GM18511 (cell line): ENCODE measurements around the gene TAX1BP3.
"Not testable (repeated sequence)": the region's sequence is repeated elsewhere in the genome, so short reads cannot be mapped to it uniquely, and the experiment has no call there.

Experiments used
- ATAC-seq: cut with Tn5 transposase; IDR thresholded peaks from one replicate; pipeline ENCODE4 v1.9.1; 2021; ENCODE audit warnings: mild to moderate bottlenecking, moderate library complexity; ENCODE audit not compliant: unreplicated experiment

TAX1BP3 gene

GRCh38 chr17:3668279-3669084 lies at the start of gene TAX1BP3, which contains the start of gene EMC6:
TAX1BP3 (minus strand) TSS chr17:3668578; CDS start chr17:3668526, 52 bp downstream.
EMC6 (plus strand) TSS chr17:3668812; CDS start chr17:3669147, 335 bp downstream.
- ATAC-seq: peak; percentile 92

DNA sequence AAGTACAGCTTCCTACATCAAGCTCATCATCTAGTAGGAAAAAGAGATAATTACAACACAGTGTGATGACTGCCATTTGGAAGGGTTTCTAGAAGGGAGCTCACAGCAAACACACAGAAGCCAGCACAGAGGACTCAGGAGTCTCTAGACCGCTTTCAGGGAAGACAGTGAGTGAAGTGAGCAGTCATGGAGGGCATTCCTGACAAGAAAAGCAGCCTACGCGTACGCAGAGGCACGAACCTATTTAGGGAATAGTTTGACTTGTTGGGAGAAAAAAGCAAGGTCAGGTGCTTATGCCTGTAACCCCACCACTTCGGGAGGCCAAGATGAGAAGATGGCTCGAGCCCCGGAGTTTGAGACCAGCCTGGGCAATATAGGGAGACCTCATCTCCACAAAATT lies 46.9 kb upstream of the TAX1BP3 start:
- ATAC-seq: no peak

DNA sequence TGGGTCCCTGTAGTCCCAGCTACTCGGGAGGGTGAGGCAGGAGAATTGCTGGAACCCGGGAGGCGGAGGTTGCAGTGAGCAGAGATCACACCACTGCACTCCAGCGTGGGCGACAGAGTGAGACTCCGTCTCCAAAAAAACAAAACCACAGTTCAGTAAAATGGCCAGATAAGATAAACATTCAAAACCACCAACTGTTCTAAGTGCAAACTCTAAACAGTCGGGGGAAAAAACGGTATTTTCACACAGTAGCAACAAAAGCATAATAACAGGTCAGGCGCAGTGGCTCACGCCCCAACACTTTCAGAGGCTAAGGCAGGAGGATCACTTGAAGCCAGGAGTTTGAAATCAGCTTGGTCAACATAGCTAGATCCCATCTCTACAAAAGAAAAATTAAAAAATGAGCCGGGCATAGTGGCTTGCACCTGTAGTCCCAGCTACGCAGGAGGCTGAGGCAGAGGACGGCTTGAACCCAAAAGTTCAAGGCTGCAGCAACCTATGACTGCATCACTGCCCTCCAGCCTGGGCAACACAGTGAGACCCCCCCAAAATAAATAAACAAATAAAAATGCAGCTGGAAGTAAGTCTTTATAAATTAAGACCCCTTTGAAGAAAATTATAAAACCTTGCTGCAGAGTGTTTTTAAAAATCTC lies 44.6 kb upstream of the TAX1BP3 start:
- ATAC-seq: no peak

- ATAC-seq: peak; percentile 90
Measured at GRCh38 chr17:3710951-3711383, 42.6 kb upstream of the TAX1BP3 start.

DNA sequence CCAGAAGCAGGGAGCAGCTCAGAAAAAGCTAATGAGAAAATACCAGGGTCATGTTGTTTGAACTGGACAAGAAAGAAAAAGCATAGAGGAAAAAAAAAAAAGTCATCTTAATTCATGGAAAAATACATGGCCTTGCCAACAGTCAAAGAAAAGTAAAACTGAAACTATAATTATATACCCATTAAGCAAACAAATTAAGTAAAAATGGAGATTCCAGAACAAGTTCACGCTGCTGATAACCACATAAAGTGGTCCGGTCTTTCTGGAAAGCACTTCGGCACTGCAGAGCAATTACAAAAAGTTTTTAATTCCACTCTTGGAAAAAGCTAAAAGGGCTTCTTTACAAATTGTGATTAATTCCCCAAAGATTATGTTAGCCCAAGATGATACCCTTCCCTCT lies 40.0 kb upstream of the TAX1BP3 start:
- ATAC-seq: no peak

DNA sequence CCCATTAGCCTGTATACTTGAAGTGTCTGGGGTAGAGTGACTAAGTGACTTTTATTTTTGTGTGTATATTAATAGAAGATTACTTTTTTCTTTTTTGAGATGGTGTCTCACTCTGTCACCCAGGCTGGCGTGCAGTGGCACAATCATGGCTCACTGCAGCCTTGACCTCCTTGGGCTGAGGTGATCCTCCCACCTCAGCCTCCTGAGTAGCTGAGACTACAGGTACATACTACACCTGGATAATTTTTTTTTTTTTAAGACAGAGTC lies 37.3 kb upstream of the TAX1BP3 start:
- not testable (repeated sequence) for ATAC-seq

DNA sequence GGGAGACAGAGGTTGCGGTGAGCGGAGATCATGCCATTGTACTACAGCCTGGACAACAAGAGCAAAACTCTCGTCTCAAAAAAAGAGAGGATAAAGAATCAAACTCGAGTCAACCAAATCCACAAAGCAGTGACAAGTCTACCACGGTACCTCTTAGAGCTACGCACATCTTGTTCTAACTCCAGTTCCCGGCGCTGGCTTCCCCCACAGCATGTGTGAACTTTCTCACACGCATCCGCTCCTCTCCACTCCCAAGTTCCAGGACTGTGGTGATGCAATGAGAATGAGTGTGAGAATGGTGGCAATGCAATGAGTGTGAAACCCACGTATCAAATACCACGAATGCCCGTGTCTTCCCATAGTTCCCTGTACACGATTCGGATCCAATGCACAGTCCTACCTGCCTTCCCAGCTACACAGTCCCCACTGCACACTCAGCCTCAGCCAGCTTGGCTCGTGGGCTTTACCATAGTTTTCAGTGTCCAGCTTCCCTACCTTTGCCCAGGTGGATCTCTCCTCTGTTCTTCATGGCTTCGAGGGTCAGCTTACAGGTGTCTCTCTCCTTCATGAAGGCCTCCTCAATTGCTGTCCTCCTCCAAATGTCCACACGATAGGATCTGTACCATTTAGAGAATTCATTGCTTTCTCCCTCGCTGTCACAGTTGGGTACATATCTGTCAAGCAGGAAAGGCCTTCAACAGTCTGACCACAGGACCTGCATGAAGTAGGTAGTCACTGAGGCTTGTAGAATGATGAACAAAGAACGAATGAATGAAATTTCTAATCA lies 36.7 kb upstream of the TAX1BP3 start:
- ATAC-seq: no peak

- not testable (repeated sequence) for ATAC-seq
Measured at GRCh38 chr17:3702041-3702539, 33.7 kb upstream of the TAX1BP3 start.

DNA sequence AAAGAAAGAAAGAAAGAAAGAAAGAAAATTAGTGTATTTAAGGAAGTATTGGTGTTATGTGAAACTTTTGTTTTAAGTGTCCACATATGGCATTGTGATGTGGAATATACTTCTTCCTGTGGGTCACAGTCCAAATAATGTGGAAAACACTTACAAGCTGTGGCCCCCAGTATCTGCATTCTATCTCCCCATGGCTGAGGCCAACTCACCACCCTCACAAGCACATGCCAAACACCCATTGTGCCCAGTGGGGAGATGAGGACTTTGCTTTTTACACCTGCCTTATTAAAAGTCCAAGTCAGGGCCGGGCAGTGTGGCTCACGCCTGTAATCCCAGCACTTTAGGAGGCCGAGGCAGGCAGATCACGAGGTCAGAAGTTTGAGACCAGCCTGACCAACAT lies 31.6 kb upstream of the TAX1BP3 start:
- ATAC-seq: no peak

DNA sequence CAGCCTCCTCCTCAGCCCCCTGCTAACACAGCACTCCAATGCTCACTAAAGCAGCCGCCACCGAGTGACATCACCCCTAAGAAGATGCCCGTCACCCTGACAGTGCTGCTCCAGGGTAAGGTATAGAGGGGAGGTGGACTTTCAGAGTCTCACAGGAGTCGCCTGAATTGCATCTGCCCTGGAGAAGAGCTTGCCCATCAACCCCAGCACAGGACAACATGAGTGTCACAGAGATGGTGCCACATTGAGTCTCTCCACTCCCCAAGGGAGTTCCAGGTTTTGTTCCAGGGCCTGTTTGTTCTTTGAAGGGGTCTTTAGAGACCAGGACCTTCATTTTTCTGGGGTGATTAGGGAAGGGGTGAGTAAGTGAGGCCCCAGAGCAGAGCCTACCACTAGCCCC lies 29.8 kb upstream of the TAX1BP3 start:
- ATAC-seq: no peak

DNA sequence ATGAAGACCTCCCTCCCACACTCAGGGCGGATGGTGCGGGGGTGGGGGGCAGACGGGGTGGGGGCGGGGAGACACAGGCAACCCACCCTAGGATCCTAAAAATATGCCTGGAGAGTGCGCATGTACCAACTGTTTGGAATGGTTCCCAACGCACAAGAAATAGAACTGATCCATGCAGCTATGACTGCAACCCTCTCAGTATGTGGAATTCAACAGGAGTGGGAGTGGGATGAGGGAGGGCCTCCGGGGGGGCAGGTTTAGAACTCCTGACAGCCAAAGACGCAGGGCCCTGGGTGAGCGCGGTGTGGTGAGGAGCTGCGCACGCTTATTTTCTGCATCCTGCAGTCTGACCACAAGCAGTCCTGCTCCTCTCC lies 28.7 kb upstream of the TAX1BP3 start:
- ATAC-seq: no peak

DNA sequence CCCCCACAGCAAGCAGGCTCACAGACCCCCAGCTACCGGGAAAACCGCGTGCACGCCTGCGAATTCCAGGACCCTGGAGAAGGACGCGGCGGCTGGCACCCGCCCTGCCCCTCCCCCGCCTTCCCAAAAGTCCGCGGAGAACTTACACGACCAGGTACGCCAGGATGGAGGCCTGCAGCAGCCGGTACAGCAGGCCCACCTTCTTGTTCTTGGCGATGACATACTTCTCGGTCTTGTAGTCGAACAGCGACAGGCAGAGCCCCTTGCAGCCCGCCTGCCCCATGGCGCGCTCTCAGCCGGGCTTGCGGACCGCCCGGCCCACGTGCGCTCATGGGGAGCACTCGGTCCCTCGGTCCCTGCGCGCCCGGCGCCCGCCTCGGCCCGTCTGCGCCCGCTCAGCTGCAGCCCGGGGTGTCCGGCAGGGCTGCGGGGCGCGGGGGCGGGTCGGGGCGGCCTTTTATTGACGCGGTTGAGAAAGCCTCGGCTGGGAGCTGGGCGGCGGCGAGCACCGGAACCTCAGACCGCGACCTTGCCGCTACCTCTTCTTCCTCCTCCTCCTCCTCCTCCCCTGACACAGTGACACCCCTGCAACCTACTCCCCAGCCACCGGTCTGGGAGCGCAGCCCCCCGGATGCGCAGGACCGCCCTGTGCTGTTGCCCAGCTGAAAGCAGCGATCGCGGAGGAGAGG lies 27.5 kb upstream of the TAX1BP3 start, which contains the start of gene P2RX5:
TSS of gene P2RX5 (minus strand) at position 433 of the 689 bp plus-strand sequence. CDS start at position 283, 150 bp downstream.
- no peak for ATAC-seq

DNA sequence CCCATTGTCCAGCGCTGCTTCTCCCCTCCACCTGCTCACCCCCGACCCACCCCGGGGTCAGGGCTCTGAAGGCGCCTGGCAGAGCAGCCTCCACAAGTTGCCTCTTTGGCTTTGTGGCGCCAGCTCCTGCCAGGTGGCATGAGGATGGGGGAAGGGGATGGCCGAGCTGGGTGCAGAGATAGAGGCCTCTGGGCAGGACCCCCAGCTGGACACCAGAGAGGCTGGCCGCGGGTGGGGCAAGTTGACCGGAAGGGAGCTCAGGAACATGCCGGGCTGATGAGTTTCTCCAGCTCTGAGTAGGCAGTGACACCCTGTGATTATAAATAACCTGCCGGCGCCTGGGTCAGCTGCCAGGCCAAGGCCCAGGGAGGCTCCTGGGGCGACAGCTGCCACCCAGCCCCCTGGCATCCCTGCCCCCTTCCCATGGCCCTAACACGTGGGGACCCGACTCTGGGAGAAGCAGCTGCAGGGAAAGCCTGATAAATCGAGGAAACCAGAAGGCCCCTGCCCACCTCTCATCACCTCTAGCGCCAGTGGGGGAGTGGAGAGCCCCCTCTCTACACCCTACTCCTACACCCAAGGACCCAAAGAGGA lies 26.8 kb upstream of the TAX1BP3 start:
- ATAC-seq: no peak

DNA sequence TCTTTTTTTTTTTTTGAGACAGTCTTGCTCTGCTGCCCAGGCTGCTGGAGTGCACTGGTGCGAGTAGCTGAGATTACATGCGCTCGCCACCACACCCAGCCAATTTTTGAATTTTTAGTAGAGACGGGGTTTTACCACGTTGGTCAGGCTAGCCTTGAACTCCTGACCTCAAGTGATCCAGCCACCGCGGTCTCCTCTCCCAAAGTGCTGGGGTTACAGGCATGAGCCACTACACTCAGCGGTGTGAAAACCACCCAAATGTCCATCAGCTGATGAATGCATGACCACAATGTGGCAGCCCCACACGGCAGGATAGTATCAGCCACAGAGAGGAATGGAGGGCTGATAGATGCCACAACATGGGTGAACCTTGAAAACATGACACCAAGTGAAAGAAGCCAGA lies 25.5 kb upstream of the TAX1BP3 start:
- ATAC-seq: peak; percentile 62

DNA sequence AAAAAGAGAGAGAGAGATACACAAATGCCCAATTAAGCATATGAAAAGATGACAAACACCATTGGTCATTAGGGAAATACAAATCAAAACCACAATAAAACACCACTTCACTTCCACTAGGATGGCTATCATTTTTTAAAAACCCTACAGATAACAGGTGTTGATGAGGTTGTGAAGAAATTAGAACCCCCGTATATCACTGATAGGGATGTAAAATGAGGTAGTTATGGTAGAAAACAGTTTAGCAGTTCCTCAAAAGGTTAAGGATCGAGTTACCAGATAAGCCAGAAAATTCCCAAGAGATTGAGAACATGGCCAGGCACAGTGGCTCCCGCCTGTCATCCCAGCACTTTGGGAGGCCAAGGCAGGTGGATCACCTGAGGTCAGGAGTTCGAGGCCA lies 24.8 kb upstream of the TAX1BP3 start:
- ATAC-seq: no peak

DNA sequence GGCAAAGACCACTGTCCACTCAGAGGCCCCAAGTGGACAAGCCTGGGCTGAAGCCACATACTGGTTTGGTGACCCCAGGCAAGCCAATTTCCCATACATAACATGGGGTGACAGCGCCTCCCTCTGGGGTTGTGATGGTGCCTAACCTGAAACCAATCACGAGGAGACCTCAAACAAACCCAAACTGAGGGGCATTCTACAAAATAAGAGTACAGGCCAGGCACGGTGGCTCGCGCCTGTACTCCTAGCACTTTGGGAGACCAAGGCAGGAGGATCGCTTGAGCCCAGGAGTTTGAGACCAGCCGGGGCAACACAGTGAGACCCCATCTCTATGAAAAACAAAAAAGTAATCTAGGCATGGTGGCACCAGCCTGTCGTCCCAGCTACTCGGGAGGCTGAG lies 24.0 kb upstream of the TAX1BP3 start:
- ATAC-seq: no peak

- no peak for ATAC-seq
Measured at GRCh38 chr17:3691617-3692067, 23.3 kb upstream of the TAX1BP3 start.

DNA sequence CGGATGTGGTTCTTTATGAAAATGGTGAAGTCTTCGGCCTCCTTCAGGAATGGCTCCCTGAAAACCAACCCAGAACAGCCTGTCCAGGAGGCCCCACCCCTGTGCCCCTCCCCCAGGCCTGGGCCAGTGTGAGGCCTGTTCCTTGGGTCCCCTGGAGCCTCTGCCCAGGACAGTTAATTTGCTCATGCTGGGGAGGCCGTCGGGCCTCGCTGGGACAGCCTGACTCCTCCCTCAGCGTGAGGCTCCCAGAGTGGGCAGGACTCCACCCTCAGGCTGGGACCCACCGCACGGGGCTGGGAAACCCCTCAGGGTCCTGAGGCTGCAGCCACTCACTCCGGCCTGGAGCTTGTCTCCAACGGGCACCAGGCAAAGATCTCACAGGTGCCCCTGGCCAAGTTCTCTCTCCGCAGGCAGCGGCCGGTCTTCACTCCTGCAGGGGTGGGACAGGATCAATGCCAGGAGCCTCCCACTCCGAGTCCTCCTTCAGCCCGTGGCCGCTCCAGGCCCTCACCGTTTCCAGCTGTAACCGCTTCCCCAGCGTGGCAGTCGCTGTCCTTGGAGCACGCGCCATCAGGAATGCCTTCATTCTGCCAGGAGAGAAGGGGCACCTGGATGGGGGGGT lies 21.8 kb upstream of the TAX1BP3 start:
- no peak for ATAC-seq

DNA sequence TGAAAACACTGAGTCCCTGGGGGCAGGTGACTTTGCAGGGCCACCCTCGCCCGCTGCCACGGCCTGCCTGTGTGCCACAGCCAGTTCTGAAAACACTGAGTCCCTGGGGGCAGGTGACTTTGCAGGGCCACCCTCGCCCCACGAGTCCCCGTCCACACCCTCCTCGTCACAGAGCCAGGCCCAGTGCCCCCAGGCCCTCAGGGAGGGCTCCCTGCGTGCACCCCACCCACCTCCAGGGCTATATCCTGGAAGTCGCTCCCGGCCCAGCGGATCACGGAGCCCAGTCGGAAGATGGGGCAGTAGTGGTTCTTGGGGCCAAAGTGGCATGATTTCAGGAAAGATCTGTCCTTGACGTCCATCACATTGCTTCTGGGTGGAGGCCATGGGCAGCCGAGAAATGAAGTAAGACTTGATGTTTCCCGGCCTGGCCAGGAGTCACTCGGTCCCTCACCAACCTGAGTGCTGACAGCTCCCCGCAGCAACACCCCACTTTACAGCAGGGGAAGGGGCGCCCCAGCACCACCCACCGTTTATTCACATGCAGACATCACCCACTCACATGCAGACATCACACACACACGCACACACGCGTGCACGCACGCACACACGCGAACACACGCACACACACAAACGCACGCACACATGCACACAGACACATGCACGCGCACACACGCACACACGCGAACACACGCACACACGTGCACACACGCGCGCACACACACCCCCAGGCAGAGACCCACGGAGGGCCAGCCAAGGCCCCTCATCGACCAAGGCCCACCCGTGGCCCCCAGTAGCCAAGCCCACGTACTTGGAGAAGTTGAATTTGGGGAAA lies 21.1 kb upstream of the TAX1BP3 start:
- no peak for ATAC-seq
